CD4-positive, alpha-beta T cell treated with Interleukin-15 for 1 hour (primary cell): Measurements from ENCODE around the gene DAPK3.
"Not testable (repeated sequence)": the region's sequence is repeated elsewhere in the genome, so short reads cannot be mapped to it uniquely, and the experiment has no call there.

Source experiments
- DNase-seq: peaks from one replicate; pipeline ENCODE4 v3.0.0-alpha.2; 2020

The DAPK3 gene

GRCh38 chr19:3970808-3971598, at the start of gene DAPK3:
Gene DAPK3, minus strand, starts transcription at chr19:3971099. Its CDS starts 1,364 bp downstream, at chr19:3969735.
- DNase-seq, result peak; percentile 93

GRCh38 chr19:4019578-4019977, 48.7 kb upstream of the DAPK3 start:
- DNase-seq, result no peak

- DNase-seq, result no peak
These were observed 48.0 kb upstream of the DAPK3 start for GRCh38 chr19:4018775-4019504.

GRCh38 chr19:4018140-4018613, 47.3 kb upstream of the DAPK3 start:
- DNase-seq, result no peak

GRCh38 chr19:4016903-4017638, 46.2 kb upstream of the DAPK3 start:
- no peak for DNase-seq

- no peak for DNase-seq
These were observed 45.6 kb upstream of the DAPK3 start for GRCh38 chr19:4016486-4016885.

- no peak for DNase-seq
These were observed 45.0 kb upstream of the DAPK3 start for GRCh38 chr19:4015705-4016402.

GRCh38 chr19:4014541-4015491, 43.9 kb upstream of the DAPK3 start:
- peak; percentile 36 for DNase-seq

GRCh38 chr19:4013886-4014540, 43.1 kb upstream of the DAPK3 start:
- no peak for DNase-seq

- DNase-seq, result no peak
These were observed 42.2 kb upstream of the DAPK3 start for GRCh38 chr19:4012975-4013634.

GRCh38 chr19:4012092-4012974, 41.4 kb upstream of the DAPK3 start:
- DNase-seq, result no peak

GRCh38 chr19:4011430-4011829, 40.5 kb upstream of the DAPK3 start:
- DNase-seq, result not testable (repeated sequence)

- no peak for DNase-seq
These were observed 39.9 kb upstream of the DAPK3 start for GRCh38 chr19:4010808-4011110.

GRCh38 chr19:4009990-4010807, 39.3 kb upstream of the DAPK3 start:
- DNase-seq, result no peak

GRCh38 chr19:4007836-4008539, 37.1 kb upstream of the DAPK3 start:
- no peak for DNase-seq

- DNase-seq, result peak; percentile 96
These were observed 36.3 kb upstream of the DAPK3 start, which contains the start of gene PIAS4 for GRCh38 chr19:4007021-4007835. Gene PIAS4, plus strand, starts transcription at chr19:4007736. Its CDS starts 25 bp downstream, at chr19:4007761.

- not testable (repeated sequence) for DNase-seq
These were observed 34.5 kb upstream of the DAPK3 start for GRCh38 chr19:4005436-4005835.
